Breast epithelium (tissue), 3 donors: ENCODE measurements around the gene LCN10.

Experiments
- POLR2A ChIP-seq: fragments of 450-650 bp; IDR thresholded peaks from one replicate; pipeline ENCODE4 v1.6.1; 2016; ENCODE audit warnings: antibody characterized with exemption, mild to moderate bottlenecking, moderate library complexity
- POLR2AphosphoS5 ChIP-seq, 3 donors: sonication (generic); formaldehyde crosslinking; IDR thresholded peaks; one replicate each; pipeline ENCODE4 v1.6.1; 2017; ENCODE audit warnings: antibody characterized with exemption in 3 of 3
- TF ChIP-seq, protein P1 (sequence below), 3 donors: fragments of 450-650 bp; IDR thresholded peaks; one replicate each; pipeline ENCODE4 v1.5.1; 2016 to 2017; ENCODE audit warnings: antibody characterized with exemption in 3 of 3, mild to moderate bottlenecking in 3 of 3, moderate library complexity in 3 of 3

- TF ChIP-seq POLR2A = no peak
- TF ChIP-seq, protein P1, sequence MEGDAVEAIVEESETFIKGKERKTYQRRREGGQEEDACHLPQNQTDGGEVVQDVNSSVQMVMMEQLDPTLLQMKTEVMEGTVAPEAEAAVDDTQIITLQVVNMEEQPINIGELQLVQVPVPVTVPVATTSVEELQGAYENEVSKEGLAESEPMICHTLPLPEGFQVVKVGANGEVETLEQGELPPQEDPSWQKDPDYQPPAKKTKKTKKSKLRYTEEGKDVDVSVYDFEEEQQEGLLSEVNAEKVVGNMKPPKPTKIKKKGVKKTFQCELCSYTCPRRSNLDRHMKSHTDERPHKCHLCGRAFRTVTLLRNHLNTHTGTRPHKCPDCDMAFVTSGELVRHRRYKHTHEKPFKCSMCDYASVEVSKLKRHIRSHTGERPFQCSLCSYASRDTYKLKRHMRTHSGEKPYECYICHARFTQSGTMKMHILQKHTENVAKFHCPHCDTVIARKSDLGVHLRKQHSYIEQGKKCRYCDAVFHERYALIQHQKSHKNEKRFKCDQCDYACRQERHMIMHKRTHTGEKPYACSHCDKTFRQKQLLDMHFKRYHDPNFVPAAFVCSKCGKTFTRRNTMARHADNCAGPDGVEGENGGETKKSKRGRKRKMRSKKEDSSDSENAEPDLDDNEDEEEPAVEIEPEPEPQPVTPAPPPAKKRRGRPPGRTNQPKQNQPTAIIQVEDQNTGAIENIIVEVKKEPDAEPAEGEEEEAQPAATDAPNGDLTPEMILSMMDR (IDR thresholded peaks at IDR 0.05) = no peak
- TF ChIP-seq POLR2AphosphoS5 (IDR thresholded peaks at IDR 0.05) = no peak
Observed at GRCh38 chr9:136700959-136701667, 41.6 kb downstream of the LCN10 start.
